Activated CD4-positive, alpha-beta T cell treated with anti-CD3 and anti-CD28 coated beads for 24 hours (primary cell): Measurements from ENCODE around the gene MAP3K9.
"Not testable (repeated sequence)": the region's sequence is repeated elsewhere in the genome, so short reads cannot be mapped to it uniquely, and the experiment has no call there.

Experiments
- DNase-seq, 2 donors: peaks; one replicate each; pipeline ENCODE4 v3.0.0-alpha.2; 2020; ENCODE audit warnings: low read depth in 2 of 2

The MAP3K9 gene

DNA sequence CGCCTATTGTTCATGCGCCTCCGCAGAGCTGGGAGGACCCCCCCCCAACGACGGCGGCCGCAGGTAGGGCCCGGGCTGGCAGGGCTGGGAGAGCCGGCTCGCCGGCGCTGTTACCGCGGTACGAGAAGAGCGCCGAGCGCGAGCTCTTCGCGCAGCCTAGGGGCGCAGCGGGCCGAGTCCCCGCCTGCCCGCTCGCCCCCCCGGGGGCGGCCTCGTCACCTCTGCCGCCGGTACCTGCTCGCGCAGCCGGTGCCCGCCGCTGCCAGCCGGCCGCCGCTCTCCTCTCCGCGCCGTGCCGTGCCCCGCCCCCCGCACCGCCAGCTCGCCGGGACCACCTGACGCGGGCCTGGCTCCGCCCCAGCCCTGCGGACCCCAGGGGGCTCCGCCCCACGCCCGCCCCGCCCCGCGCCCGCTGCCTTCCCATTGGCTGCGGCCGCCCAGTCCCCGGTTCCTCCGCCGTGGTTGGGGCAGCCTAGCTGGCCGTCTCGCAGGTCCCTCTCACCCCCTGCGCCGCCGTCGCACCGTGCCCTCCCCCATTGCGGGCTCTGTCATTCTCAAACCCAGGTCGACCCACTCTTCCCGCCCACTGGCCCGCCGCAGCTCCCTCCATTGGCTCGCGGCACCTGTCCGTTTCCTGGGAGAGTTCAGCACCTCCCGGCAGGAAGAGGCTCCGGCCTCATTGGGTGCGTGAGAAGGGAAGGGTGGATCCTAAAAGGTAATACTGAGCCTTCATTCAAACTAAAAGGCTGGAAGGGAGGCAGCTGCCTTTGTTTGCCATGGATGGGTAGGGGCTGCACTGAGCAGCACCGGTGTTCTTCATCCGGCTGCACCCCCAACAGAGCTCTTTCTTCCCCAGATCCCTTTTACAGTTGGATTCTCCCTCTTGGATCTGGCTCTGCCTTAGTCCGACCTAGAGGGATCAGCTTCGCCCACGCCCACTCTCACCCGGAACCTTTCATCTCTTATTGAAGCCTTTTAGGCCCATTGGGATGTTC lies at the start of gene MAP3K9:
TSS of gene MAP3K9 (minus strand) at position 289 of the 995 bp plus-strand sequence. CDS start 342 bp downstream, outside the sequence.
- peak; percentile 84 to 88 for DNase-seq

DNA sequence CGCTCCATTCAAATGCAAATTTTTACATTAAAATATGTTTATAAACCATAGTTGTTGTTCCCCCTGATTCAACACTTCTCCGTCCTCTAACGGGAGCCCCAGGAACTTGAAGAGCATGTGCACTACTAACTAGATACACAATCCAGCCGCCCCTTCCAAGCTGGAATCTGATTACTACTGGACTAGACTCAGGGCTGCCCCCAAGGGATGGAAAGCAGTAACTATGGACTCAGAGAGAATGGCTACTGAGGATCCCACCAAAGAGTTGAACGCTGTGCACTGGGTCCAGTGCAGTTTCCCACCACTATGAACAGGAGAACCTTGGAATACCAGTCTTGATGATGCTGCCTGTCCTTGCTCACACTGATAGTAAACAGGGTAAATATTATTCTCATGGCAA lies 49.3 kb upstream of the MAP3K9 start:
- no peak for DNase-seq

DNA sequence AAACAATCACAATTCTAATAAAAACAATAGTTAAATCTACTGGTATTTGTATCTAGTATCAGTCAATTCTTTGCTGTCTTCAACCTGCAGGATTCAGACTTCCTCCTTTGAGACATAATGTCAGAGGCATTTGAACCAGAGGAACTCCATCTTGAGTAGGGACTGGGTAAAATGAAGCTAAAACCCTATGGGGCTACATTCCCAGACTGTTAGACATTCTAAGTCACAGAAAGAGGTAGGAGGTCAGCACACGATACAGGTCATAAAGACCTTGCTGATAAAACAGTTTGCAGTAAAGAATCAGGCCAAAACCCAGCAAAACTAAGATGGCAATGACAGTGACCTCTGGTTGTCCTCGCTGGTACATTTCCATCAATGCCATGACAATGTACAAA lies 48.2 kb upstream of the MAP3K9 start:
- DNase-seq: no peak

DNA sequence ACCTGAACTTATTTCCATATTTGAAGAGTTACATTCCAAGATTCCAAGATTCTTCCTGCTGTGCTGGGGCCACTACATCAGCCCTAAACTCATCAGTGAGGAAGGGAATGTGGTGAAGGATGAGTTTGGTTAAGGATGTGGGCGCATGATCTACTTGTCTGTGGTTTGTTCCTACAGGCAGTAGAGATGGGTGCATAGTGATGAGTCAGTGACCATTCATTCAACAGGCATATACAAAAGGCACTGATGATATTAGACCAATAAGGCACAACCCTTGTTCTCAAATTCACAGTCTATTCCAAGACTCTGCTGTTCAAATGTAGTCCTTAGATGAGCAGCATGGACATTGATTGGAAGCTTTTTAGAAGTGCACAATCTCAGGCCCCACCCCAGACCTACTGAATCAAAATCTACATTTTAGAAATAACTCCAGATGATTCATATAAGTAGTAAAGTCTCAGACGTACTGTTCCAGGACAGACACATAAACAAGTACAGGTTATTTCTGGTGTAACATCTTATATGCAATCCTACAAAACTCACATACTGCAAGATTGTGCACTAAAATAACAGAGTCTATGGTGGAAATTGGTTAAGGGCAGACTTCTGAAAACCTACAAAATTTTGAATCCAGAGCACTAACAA lies 47.7 kb upstream of the MAP3K9 start:
- no peak for DNase-seq

DNA sequence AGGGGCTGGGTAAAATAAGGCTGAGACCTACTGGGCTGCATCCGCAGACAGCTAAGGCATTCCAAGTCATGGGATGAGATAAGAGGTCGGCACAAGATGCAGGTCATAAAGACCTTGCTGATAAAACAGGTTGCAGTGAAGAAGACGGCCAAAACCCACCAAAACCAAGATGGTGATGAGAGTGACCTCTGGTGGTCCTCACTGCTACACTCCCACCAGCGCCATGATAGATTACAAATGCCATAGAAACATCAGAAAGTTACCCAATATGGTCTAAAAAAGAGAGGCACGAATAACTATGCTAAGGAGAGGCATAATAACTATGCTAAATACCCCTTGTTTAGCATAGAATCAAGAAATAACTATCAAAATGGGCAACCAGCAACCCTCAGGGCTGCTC lies 46.2 kb upstream of the MAP3K9 start:
- DNase-seq: no peak

DNA sequence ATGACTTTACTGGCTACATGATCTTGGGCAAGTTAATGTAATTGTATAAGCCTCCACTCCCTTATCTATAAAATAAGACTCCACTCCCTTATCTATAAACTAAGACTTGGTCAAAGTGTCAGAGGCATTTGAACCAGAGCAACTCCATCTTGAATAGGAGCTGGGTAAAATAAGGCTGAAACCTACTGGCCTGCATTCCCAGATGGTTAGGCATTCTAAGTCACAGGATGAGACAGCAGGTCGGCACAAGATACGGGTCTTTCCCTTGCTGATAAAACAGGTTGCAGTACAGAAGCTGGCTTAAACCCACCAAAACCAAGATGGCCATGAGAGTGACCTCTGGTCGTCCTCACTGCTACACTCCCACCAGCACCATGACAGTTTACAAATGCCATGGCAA lies 44.3 kb upstream of the MAP3K9 start:
- DNase-seq: not testable (repeated sequence)

DNA sequence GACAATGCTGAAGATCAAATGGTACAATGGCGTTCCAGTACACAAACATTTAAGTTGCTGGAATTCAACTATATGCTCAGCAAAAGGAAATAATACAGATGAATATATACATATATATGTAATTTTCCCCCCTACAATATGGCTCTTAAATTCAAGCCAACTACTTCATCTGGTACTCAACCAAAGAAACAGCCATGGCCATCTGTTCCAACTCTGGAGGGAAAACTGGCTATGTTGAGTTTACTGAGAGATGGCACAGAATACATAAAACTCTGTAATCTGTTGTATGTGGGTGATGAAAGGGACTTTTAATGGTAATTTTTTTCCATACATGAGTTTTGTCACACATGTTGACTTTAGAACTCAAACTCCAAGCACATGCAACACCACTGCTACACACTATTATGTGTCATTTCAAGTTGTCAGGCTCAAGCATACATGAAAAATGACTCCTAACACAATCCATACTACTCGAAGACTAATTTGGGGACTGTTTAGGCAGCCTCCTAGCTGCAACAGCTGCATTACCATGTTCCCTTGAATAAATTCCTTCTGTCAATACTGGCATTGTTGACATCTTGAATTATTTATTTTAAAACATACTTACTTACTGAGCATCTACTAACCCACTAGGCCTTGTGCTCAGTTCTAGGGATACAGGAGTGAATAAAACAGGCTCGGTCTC lies 38.2 kb upstream of the MAP3K9 start:
- no peak for DNase-seq

DNA sequence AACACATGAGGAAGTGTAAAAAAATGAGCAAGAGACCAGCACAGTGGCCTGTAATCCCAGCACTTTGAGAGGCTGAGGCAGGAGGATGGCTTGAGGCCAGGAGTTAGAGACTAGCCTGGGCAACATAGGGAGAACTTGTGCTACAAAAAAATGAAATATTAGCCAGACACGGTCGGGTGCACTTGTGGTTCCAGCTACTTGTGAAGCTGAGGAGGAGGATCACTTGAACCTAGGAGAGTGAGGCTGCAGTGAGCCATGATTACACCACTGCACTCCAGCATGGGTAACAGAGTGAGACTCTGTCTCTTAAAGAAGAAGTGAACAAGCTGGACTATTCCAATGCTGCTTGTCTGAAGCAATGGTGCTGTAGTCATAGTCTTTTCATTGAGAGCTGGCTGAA lies 36.3 kb upstream of the MAP3K9 start:
- DNase-seq: no peak

DNA sequence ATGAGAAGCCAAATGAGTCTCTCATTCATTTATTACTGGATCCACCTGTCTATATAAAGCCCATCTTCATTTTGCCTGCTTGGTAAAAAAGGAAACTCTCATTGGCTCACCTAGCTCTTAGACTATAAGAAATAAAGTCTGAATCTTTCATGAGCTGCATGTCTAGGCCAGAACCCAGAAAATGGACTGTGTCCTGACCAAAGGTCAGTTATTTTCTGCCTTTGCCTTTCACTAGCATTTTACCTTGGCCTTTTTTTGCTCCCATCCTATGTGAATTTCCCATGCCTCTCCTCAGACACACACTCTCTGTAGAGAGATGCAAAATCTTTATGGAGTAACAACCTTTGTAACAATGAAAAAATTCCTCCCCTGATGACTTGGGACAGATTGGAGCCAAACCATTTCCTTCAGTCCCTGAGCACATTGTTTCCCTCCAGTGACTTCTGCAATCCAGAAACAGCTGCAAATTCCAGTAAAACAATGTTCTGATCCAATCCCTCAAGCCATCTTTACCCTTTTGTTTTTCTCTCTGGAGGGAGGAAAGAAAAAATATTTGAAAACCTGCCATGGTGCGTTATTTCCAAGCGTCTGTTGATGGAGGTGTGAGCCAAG lies 33.6 kb upstream of the MAP3K9 start:
- DNase-seq: no peak

DNA sequence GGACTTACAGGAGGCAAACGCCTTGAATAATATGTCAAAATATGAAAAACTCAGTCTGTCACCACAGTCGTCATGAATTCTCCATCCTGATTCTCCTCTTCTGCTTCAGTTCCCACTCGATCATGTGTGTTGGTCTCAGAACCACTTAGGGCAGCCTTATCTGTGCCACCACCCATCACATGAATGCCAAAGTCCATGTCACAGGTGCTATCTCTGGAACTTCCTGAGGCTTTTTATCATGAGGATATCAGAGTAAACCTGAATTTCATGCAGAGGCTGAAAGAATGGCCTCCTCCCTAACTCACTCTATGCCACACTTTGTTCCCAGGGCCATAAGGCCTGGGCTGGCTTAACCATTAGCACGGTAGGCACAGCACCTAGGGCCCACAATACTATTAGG lies 28.8 kb upstream of the MAP3K9 start:
- DNase-seq: no peak

DNA sequence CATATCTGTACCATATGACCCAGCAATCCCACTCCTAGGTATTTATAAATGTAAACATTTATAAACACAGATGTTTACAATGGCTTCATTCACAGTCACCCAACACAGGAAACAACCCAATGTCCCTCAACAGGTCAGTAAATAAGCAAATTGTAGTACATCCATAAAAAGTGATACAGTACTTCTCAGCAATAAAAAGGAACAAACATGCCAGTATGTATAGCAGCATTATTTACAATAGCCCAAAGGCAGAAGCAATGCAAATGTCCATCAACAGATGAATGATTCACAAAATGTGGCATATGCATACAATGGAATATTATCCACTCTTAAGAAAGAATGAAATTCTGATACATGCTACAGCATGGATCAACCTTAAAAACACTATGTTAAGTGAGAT lies 27.6 kb upstream of the MAP3K9 start:
- DNase-seq: no peak

DNA sequence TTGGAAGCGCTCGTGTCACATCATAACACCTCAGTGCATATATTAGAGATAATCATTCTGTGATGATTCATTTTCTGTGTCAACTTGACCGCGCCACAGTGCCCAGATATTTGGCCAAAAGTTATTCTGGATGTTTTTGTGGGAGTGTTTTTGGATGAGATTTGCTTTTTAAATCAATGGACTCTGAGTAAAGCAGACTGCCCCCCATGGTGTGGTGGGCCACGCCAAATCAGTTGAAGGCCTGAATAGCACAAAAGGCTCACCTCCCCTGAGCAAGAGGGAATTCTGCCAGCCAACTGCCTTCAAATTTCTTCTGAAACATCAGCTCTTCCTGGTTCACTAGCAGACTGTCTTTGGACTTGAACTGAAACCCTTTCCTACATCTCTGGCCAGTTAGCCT lies 24.6 kb upstream of the MAP3K9 start:
- no peak for DNase-seq

DNA sequence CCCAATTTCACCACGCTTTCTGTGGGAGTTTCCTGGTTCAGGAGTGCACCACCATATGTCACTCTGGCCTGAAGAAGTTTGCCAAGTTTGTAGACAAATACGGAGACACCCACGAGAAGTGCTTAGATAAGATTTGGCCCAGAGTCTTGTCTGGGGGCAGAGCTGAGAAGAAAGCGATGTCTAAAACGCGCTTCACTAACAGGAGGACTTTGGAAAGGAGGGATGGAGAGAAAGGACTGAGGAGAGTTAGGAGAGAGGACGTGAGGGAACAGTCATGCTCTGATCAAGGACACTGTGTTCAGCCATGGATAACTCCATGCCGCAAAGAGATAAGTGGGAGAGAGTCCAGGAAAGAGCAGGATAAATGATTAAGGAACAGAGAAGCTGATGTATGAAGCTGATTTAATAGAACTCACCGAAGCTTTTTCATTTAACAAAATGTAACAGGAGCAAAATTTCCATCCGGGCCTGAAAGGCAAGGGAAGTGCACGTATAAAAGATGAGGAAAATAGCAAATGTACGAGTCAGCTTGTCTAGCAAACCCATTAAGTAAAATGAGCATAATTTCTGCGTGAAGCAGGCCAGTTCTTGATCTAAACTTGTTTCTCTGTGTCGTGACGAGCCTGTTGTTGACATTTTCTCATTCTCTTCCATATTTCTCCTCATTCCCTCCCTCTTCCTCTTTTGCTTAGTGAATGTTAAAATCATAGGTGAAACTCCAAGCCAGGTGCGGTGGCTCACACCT lies 23.4 kb upstream of the MAP3K9 start:
- no peak for DNase-seq

DNA sequence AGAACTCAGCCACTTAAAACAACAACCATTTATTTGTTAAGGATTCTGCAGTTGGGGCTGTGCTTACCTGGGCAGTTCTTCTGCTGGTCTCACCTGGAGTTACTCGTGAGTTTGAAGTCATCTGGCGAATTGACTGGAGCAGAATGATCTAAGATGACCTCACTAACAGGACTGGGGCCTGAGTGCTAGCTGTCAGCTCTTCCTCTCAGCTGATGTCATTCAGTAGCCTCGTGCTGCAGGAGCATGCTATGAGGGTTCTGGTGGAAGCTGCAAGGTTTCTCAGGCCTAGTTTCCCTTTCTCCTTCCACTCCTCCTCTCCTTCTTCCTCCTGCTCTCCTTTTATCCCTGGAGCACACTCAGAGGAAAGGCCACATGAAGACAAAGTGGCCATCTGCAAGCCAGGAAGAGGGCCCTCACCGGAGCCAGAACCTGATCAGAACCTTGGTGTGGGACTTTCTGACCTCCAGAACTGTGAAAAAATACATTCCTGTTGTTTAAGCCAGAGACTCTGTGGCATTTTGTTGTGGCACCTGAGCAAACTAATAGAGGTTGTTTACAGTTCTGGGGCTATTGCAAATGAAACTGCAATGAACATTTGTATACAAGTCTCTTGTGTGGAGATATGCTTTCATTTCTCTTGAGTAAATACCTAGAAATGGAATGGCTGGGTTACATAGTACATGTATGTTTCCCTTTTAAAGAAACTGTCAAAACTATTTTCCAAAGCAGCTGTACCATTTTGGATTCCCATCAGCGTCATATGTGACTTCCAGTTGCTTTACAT lies 21.9 kb upstream of the MAP3K9 start:
- no peak for DNase-seq

DNA sequence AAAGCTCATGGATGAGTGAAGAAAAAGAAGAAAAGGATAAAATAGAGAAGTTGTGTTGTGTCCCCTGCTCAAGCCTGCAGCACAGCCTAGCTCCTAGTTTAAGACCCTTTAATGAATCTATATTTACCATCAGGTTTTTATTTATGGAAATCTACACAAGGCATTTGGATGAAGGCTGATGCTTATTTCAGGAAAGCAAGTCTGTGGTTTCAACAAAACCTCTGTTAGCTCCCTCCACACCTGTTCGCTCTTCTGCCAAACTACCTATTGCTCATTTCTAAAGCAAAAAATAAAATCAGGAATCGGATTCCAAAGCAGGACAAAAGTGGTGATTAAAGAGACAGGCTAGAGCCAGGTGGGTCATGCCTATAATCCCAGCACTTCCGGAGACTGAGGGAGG lies 18.9 kb upstream of the MAP3K9 start:
- DNase-seq: no peak

DNA sequence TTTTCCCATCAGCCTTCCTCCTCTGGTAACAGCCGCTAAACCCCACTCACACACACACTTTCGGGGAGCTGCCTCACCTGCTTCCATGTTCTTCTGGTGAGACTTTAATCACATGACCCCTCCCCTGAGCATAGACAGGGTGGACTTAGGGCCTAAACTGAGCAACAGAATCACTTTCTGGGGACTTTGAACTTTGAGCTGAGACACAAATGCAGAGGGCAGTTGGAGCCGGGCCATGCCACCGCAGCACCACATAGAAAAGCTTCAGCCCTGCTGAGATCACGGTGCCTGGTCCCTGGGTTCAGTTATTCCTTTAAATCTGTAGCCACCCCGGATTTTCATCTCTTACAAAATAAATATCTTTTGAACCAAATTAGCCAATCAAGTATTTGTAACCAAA lies 18.4 kb upstream of the MAP3K9 start:
- DNase-seq: no peak

DNA sequence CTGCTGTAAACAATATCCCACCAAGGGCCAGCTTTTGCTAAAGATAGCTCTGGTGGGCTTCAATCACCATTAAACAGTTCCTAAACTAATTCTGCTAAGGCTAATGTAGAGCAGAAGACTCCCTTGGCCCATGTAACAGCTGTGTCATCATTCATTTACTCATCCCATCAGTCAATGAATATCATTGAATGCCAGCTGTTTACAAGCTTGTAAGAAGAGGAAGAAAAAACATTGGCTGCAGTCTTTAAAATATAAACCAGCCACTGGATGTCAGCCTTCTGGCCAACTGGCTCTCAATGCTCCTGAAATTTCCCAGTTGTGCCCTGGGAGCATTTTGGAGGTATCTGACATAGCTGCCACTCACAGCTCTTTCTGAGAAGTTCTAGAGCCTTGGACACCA lies 18.0 kb upstream of the MAP3K9 start:
- no peak for DNase-seq

DNA sequence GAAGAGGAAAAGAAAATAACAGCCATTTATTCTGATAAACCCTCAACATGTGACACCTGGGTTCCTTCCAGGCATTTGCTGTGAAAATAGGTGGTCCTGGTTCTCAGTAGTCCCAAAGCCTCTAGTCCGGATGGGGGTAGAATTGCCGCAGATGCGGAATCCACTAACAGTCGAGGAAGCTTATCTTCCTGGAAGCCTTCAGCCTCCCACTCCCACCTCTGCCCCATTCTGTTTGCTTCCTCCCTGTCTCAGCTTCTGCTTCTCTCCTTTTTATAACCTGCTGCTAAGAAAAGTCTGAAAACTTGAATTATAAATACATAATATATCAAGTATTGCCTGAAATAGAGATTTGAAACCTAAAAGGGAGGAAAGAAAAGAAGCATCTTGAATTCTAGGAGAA lies 14.0 kb upstream of the MAP3K9 start:
- no peak for DNase-seq

DNA sequence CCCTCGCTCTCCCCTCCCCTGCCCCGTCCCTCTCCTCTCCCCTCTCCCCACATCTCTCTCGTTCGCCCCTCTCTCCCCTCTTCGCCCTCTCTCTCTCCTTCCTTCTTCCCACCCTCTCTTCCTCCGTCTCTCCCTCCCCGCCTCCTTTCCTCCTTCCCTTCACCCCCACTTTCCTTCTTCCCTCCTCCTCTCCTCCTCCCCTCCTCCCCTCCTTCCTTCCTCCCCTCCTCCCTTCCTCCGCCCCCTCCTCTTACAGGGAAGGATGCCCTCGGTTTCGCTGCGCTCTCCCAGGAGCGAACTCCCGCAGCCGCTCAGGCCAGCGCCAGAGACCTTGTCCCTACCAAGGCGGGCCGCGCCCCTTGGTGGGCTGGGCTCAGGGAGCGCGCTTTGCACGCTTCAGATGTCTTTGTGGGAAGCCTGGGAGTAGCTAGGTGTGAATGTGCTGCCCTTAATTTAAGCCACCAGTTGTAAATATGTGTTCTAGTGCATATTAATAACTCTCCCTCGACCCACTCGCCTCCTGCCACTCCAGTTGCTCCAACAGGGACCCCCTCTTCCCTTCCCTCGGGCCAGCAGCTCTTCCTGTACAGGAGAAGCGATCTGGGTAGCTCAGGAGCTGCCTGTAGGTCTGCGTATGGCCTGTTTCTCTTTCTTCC lies 13.3 kb upstream of the MAP3K9 start:
- DNase-seq: no peak
